Nephron progenitor cell (in vitro differentiated cells): ENCODE results near the gene SV2C.

Experiments
- DNase-seq: peaks from one replicate; pipeline ENCODE4 v3.0.0; 2021
- H3K27ac Mint-ChIP-seq: 2 replicates; pipeline ENCODE4 v1.8.0; 2021; ENCODE audit warnings: mild to moderate bottlenecking, moderate library complexity, mixed read lengths
- H3K27me3 Mint-ChIP-seq: 2 replicates; pipeline ENCODE4 v1.8.0; 2021; ENCODE audit warnings: mild to moderate bottlenecking, low read depth, mixed read lengths; ENCODE audit not compliant: poor library complexity
- H3K36me3 Mint-ChIP-seq: 2 replicates; pipeline ENCODE4 v1.8.0; 2021; ENCODE audit warnings: low read depth, mixed read lengths
- H3K4me1 Mint-ChIP-seq: 2 replicates; pipeline ENCODE4 v1.8.0; 2021; ENCODE audit warnings: mixed read lengths
- H3K4me3 Mint-ChIP-seq: 2 replicates; pipeline ENCODE4 v1.8.0; 2021; ENCODE audit warnings: mild to moderate bottlenecking, moderate library complexity, mixed read lengths
- H3K9me3 Mint-ChIP-seq: 2 replicates; pipeline ENCODE4 v1.8.0; 2021; ENCODE audit warnings: mild to moderate bottlenecking, moderate library complexity, mixed read lengths
- TF ChIP-seq, protein P1 (sequence below): fragments of 200-600 bp; sonication (generic); IDR thresholded peaks from 2 replicates; pipeline ENCODE4 v1.5.0; 2021; ENCODE audit warnings: antibody characterized with exemption

SV2C gene

DNA sequence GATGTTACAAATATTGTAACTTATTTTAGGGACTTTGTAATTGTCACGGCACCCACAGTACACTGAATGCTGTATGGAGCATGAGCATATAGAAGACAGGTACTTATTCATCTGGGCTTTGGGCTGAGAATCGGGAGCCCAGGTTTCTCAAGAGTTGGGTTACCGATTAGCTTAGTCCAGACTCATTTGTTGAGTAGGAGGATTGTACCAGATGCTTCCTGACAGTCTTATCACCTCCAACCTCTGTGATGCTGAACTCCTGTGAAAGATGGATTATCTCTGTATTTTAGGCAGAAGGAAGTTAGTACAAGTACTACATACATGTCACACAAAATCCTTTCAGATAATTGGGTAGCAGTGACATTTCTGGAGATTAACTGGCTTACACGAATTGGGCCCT lies 79.2 kb downstream of the SV2C start:
- TF ChIP-seq, protein P1, sequence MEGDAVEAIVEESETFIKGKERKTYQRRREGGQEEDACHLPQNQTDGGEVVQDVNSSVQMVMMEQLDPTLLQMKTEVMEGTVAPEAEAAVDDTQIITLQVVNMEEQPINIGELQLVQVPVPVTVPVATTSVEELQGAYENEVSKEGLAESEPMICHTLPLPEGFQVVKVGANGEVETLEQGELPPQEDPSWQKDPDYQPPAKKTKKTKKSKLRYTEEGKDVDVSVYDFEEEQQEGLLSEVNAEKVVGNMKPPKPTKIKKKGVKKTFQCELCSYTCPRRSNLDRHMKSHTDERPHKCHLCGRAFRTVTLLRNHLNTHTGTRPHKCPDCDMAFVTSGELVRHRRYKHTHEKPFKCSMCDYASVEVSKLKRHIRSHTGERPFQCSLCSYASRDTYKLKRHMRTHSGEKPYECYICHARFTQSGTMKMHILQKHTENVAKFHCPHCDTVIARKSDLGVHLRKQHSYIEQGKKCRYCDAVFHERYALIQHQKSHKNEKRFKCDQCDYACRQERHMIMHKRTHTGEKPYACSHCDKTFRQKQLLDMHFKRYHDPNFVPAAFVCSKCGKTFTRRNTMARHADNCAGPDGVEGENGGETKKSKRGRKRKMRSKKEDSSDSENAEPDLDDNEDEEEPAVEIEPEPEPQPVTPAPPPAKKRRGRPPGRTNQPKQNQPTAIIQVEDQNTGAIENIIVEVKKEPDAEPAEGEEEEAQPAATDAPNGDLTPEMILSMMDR = no peak
- Mint-ChIP-seq H3K9me3 (no peaks in the 10 kb centered on the region), H3K36me3 (no peaks in the 10 kb centered on the region), H3K4me3 (no peak overlapping the region), H3K27ac (no peak overlapping the region), H3K27me3 (peaks cover 7% of the 10 kb centered on the region), H3K4me1 (no peaks in the 10 kb centered on the region)
- no peak for DNase-seq

DNA sequence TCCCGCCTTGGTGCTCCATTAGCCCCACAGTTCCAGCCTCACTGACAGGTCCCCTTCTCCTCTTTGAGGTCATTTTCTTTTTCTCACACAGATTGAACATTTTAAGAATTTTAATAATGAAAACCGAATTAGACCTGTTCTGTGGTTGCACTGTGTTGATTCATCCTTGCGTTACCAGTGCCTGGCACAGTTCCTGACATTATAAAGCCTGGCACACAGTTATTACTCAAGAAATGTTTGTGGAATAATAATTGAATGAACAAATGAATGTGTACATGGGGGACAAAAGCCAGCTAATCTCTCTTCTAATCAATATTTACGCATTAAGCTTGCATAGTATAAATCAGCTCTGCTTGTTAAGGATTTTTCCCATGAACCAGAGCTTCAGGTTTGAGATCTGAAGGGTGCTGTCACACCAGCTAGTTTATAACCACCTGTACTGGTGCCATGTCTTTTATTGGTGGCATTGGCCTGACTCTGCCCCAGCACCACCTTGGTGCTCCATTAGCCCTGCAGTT lies 80.0 kb downstream of the SV2C start:
- peaks cover 7% of the 10 kb centered on the region for H3K27me3 Mint-ChIP-seq
- no peak for DNase-seq
- H3K9me3 Mint-ChIP-seq = no peaks in the 10 kb centered on the region
- H3K36me3 Mint-ChIP-seq = no peaks in the 10 kb centered on the region
- H3K4me3 Mint-ChIP-seq = no peak overlapping the region
- H3K4me1 Mint-ChIP-seq = no peaks in the 10 kb centered on the region
- TF ChIP-seq, protein P1 = no peak
- no peak overlapping the region for H3K27ac Mint-ChIP-seq

DNA sequence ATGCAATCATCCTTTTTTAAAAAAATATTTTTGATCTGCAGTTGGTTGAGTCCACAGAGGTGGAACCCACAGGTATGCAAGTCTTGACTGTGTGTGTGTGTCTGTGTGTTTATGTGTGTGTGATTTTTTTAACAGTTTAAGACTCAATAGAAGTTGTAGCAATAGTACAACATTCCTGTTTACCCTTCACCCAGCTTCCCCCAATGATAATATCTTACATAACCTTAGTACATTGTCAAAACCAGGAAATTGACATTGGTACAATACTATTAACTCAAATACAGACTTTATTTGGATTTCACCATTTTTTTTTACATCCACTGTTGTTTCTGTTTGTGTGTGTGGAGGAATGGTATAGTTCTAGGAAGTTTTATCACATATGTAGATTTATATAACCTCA lies 81.8 kb downstream of the SV2C start:
- Mint-ChIP-seq H3K4me3 (no peak overlapping the region), H3K27me3 (peaks cover 7% of the 10 kb centered on the region), H3K4me1 (no peaks in the 10 kb centered on the region), H3K9me3 (peaks cover 4% of the 10 kb centered on the region), H3K27ac (no peak overlapping the region), H3K36me3 (no peaks in the 10 kb centered on the region)
- no peak for DNase-seq
- TF ChIP-seq, protein P1 = no peak

GRCh38 chr5:76165711-76166374 lies 82.7 kb downstream of the SV2C start:
- H3K27me3 Mint-ChIP-seq = peaks cover 7% of the 10 kb centered on the region
- H3K36me3 Mint-ChIP-seq = no peaks in the 10 kb centered on the region
- TF ChIP-seq, protein P1 = no peak
- no peaks in the 10 kb centered on the region for H3K4me1 Mint-ChIP-seq
- peaks cover 4% of the 10 kb centered on the region for H3K9me3 Mint-ChIP-seq
- H3K27ac Mint-ChIP-seq = no peak overlapping the region
- H3K4me3 Mint-ChIP-seq = no peak overlapping the region
- no peak for DNase-seq

DNA sequence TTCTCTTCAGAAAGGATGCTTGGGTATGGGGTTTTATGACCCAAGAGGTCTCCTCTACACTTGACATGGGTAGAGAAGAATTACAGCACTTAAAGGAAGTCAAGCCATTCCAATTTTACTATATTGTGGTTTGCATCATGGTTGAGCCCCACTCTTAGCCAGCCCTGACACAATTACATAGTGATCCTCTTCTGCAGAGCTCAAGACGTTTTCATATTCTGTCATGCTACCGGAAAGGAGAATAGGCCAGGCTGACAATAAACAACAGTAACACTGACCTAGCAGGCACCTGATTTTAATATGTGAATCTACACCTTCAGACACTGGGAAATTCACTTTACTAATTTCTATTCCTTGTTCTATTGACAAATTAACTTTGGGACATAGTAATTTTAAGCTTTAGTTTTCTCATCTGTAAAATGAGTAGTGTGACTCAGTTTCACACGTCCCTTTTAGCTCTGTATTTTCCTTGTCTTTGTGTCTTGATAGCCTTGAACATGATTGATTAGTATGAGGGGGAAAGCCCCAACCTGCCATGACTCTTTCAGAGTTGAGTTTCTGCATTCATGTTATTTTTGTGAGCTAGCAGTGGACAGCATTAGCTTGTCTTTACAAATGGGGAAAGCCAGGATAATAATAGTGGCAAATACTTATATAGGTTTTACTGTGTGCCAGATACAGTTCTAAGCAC lies 83.8 kb downstream of the SV2C start:
- peaks cover 4% of the 10 kb centered on the region for H3K9me3 Mint-ChIP-seq
- no peaks in the 10 kb centered on the region for H3K36me3 Mint-ChIP-seq
- H3K4me3 Mint-ChIP-seq = no peak overlapping the region
- no peak overlapping the region for H3K27ac Mint-ChIP-seq
- peaks cover 7% of the 10 kb centered on the region for H3K27me3 Mint-ChIP-seq
- TF ChIP-seq, protein P1 = no peak
- DNase-seq = no peak
- H3K4me1 Mint-ChIP-seq = no peaks in the 10 kb centered on the region
